Activated naive CD8-positive, alpha-beta T cell treated with anti-CD3 and anti-CD28 coated beads, Interleukin-2, amount 50 U/mL, for 24 hours (primary cell): Measurements from ENCODE around the gene ST13.
"Not testable (repeated sequence)": the region's sequence is repeated elsewhere in the genome, so short reads cannot be mapped to it uniquely, and the experiment has no call there.

Experiments used
- ATAC-seq: fragments of 150-1000 bp; cut with Tn5 transposase; one replicate; pipeline ENCODE4 v1.10.0; 2021
- DNase-seq: peaks from one replicate; pipeline ENCODE4 v3.0.0; 2021
- H3K27ac Mint-ChIP-seq: one replicate; pipeline ENCODE4 v1.8.0; 2021; ENCODE audit warnings: mild to moderate bottlenecking, mixed read lengths
- H3K27me3 Mint-ChIP-seq: one replicate; pipeline ENCODE4 v1.8.0; 2021; ENCODE audit warnings: mixed read lengths
- H3K36me3 Mint-ChIP-seq: one replicate; pipeline ENCODE4 v1.8.0; 2021; ENCODE audit warnings: low read depth, mixed read lengths
- H3K4me1 Mint-ChIP-seq: one replicate; pipeline ENCODE4 v1.8.0; 2021; ENCODE audit warnings: mixed read lengths
- H3K4me3 Mint-ChIP-seq: one replicate; pipeline ENCODE4 v1.8.0; 2021; ENCODE audit warnings: mild to moderate bottlenecking, moderate library complexity, mixed read lengths
- H3K9me3 Mint-ChIP-seq: one replicate; pipeline ENCODE4 v1.8.0; 2021; ENCODE audit warnings: mixed read lengths

ST13 gene

DNA sequence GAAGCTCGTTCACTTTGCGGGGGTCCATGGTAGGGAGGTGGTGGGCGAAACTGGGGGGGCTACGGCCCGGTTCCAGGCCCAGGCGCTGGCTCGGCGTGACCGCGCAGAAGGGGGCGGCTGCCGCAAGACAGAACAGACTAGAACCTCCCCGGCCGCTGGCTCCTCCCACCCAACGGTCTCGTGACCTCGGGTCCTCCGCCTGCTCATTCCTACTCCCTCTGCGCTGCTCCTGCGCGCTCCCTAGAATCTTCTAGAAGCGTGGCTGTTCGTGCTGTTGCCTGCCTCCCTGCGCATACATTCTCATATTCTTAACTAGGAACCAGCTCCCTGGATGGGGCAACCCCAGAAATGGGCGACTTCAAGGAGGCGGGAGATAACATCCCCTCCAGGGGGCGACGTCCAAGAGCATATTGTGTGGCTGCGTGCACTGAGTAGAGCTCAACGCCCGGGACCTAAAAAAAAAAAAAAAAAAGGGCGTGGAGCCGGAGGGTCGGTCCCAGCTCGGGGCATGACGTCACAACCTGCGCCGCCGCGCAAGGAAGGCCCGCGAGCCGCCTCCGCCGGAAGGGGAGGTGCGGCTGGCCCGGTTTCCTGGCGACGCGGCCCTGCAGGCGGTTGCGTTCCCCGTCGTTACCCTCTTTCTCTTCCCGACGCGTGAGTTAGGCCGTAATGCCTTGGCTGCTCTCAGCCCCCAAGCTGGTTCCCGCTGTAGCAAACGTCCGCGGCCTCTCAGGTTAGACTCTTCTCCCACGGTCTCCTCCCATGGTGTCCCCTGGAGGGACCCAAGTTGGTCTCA, at the start of gene ST13, which contains the start of gene XPNPEP3:
TSS of gene ST13 (minus strand) at position 127 of the 796 bp plus-strand sequence. CDS start at position 28, 99 bp downstream.
TSS of gene XPNPEP3 (plus strand) at position 636 of the 796 bp plus-strand sequence. CDS start at position 670, 34 bp downstream.
- Mint-ChIP-seq H3K4me1 (peaks cover 55% of the 10 kb centered on the region), H3K9me3 (no peaks in the 10 kb centered on the region)

DNA sequence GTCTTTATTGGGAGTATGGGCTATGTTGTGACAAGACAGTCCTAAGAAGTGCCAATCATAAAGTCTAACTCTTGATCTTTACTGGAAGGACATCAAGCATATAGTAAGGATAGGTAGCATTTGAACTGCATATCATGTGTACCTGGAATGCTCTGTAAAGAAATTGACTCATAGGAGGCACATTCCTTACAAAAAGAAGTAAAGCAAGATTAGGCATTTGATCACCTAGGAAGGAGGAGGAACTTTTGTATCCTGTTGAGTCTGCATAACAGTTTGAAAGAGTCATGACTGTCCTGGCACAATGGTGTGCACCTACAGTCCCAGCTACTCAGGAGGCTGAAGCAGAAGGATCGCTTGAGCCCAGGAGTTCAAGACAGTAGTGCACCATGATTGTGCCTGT, 47.7 kb upstream of the ST13 start:
- H3K27ac Mint-ChIP-seq, result no peak overlapping the region
- H3K9me3 Mint-ChIP-seq, result no peaks in the 10 kb centered on the region
- H3K4me3 Mint-ChIP-seq, result no peak overlapping the region
- DNase-seq, result no peak
- H3K27me3 Mint-ChIP-seq, result no peaks in the 10 kb centered on the region
- ATAC-seq, result no peak
- H3K36me3 Mint-ChIP-seq, result peaks cover 17% of the 10 kb centered on the region
- H3K4me1 Mint-ChIP-seq, result peaks cover 4% of the 10 kb centered on the region

More for the DNA sequence above, at the start of gene ST13, which contains the start of gene XPNPEP3:
- ATAC-seq, result peak; percentile 94
- Mint-ChIP-seq H3K27me3 (peaks cover 2% of the 10 kb centered on the region), H3K4me3 (peak within 1 kb of the TSS; percentile 92), H3K36me3 (peaks cover 25% of the 10 kb centered on the region), H3K27ac (peak within 1 kb of the TSS; percentile 100)
- DNase-seq, result peak; percentile 98

DNA sequence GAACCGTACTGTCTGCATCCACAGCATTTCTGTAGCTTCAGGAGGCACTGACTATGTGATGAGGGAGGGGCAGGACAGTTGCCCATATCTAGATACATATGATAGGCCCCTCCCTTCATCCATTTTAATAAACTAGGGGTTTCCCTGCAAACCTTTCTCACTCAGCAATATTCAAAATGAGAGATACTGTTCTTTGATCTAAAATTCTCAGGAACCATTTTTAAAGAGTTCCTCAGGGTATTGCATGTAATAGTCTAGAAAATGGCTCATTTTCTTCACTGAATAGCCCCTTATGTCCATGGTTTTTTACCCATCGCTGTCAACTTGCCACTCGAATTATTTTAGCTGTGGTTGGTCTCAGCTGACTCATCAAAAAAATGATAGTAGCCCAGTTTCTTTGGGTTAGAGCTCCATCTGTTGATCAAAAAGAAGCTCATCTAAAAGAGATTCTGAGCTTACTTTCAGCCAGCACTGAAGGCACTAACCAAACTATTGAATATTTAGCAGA, 42.5 kb upstream of the ST13 start:
- no peak overlapping the region for H3K4me3 Mint-ChIP-seq
- peaks cover 3% of the 10 kb centered on the region for H3K36me3 Mint-ChIP-seq
- peaks cover 10% of the 10 kb centered on the region for H3K4me1 Mint-ChIP-seq
- ATAC-seq, result peak; percentile 69
- peak overlapping the region; percentile 80 for H3K27ac Mint-ChIP-seq
- no peaks in the 10 kb centered on the region for H3K9me3 Mint-ChIP-seq
- no peak for DNase-seq
- H3K27me3 Mint-ChIP-seq, result no peaks in the 10 kb centered on the region

DNA sequence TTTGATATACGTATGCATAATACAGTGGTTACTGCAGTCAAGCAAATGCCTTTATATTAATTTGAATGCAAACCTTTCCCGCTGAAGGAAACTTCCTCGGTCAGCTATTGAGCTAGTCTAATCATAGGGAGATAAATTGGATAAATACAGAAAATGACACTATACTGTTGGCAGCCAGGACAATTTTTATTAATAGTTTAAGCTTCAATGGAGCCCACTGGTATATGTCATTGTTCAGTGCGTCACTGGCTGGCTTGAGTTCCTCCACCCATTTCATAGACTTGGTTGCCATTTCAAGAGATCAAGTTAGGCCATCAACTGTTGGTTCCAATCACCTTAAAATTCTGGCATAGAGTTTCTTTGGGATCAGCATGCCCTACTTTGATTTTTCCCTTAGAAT, 38.0 kb upstream of the ST13 start:
- no peak overlapping the region for H3K4me3 Mint-ChIP-seq
- DNase-seq, result no peak
- ATAC-seq, result no peak
- H3K4me1 Mint-ChIP-seq, result peaks cover 10% of the 10 kb centered on the region
- H3K9me3 Mint-ChIP-seq, result no peaks in the 10 kb centered on the region
- H3K36me3 Mint-ChIP-seq, result peaks cover 2% of the 10 kb centered on the region
- no peaks in the 10 kb centered on the region for H3K27me3 Mint-ChIP-seq
- no peak overlapping the region for H3K27ac Mint-ChIP-seq

DNA sequence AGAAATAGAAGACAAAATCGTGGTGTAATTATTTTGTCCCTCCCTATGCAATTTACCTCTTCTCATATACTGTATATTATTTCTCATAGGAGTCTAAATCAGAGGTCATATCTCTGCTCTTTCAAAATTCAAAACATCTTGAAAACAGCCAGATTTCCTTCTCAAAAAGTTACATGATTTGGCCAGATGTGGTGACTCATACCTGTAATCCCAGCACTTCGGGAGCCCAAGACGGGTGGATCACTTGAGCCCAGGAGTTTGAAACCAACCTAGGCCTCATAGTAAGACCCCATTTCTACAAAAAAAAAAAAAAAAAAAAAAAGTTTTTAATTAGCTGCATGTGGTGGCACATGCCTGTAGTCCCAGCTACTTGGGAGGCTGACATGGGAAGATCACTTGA, 34.4 kb upstream of the ST13 start:
- Mint-ChIP-seq H3K27me3 (no peaks in the 10 kb centered on the region), H3K4me1 (no peaks in the 10 kb centered on the region), H3K9me3 (no peaks in the 10 kb centered on the region), H3K36me3 (peaks cover 14% of the 10 kb centered on the region), H3K27ac (no peak overlapping the region), H3K4me3 (no peak overlapping the region)
- DNase-seq (no peak), ATAC-seq (no peak)

DNA sequence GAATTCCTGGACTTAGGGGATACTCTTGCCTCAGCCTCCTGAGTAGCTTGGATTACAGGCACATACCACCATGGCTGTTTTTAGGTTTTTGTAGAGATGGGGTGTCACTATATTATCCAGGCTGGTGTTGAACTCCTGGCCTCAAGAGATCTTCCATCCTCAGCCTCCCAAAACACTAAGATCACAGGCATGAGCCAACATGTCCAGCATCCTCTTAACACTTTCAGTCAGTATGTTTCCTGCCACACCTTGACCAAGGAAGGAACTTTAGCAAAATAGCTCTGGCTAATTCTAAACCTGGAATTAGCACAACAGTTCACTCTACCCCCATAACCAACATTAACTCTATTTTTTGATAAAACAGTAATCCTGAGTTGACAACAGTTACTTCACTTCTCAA, 32.7 kb upstream of the ST13 start:
- Mint-ChIP-seq H3K4me3 (no peak overlapping the region), H3K27ac (no peak overlapping the region)

DNA sequence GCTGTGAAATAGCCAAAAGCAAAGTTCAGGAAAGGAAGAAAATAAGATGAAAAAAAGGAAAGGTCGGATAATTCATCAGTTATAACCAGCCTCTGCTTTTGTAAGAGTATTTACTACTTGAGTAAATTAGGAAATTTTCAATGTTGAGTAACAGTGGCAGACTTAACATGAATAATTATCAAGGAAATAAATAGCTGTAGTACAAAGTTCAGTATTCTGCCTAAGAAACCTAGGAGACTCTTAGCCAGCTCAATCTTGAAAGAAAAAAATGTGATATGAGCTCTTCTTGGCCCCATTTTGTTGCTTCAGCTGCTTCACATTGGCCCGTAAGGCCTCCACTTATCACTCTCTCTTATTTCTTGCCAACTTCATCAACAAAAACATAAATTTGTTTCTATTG, 22.5 kb upstream of the ST13 start:
- no peaks in the 10 kb centered on the region for H3K4me1 Mint-ChIP-seq
- no peak overlapping the region for H3K4me3 Mint-ChIP-seq

More for the DNA sequence above, 32.7 kb upstream of the ST13 start:
- no peaks in the 10 kb centered on the region for H3K4me1 Mint-ChIP-seq
- H3K36me3 Mint-ChIP-seq, result peaks cover 19% of the 10 kb centered on the region
- ATAC-seq (no peak), DNase-seq (no peak)
- no peaks in the 10 kb centered on the region for H3K27me3 Mint-ChIP-seq
- H3K9me3 Mint-ChIP-seq, result no peaks in the 10 kb centered on the region

DNA sequence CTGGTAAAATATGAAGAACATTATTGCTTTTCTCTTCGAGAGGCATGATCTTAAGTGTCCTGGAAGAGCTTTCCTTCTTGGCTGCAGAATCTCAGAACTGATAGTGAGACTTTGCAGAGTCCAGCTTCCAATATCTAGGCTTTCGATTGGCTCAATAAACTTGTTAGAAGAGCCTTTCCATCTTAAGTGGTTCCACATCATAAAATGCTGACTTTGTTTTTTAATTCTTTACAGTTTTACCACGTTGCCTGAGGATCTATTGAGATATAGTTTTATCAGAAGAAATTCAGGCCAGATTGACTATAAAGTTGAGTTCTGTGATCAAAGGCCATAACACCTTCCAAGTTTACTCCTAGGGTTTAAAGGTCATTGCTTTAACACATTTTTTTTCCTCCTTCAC, 21.0 kb upstream of the ST13 start:
- H3K4me1 Mint-ChIP-seq, result no peaks in the 10 kb centered on the region
- H3K27ac Mint-ChIP-seq, result no peak overlapping the region
- no peaks in the 10 kb centered on the region for H3K9me3 Mint-ChIP-seq
- DNase-seq, result no peak
- ATAC-seq, result no peak
- no peak overlapping the region for H3K4me3 Mint-ChIP-seq
- H3K27me3 Mint-ChIP-seq, result no peaks in the 10 kb centered on the region
- peaks cover 9% of the 10 kb centered on the region for H3K36me3 Mint-ChIP-seq

More for the DNA sequence above, 22.5 kb upstream of the ST13 start:
- DNase-seq (no peak), ATAC-seq (no peak)
- H3K9me3 Mint-ChIP-seq, result no peaks in the 10 kb centered on the region
- H3K36me3 Mint-ChIP-seq, result peaks cover 11% of the 10 kb centered on the region
- H3K27me3 Mint-ChIP-seq, result no peaks in the 10 kb centered on the region
- H3K27ac Mint-ChIP-seq, result no peak overlapping the region

DNA sequence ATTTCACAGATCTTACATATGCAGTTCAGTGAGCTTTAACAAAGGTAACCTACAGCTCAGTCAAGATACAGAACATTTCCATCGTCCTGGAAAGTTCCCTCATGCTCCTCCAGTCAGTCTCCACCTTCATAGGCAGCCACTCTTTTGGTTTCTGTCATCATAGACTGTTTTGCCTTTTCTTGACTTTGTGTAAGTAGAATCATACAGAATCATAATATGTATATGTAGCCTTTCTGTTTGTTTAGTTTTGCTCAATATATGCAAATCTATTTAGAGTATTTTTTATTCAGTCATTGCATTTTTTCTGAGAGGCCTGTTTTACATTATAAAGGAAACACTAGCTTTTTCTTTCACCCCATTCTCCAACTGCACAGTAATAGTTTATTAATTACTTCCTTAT, 20.5 kb upstream of the ST13 start:
- Mint-ChIP-seq H3K4me3 (no peak overlapping the region), H3K4me1 (no peaks in the 10 kb centered on the region), H3K36me3 (peaks cover 8% of the 10 kb centered on the region), H3K27me3 (no peaks in the 10 kb centered on the region), H3K27ac (no peak overlapping the region), H3K9me3 (no peaks in the 10 kb centered on the region)
- no peak for DNase-seq
- no peak for ATAC-seq

DNA sequence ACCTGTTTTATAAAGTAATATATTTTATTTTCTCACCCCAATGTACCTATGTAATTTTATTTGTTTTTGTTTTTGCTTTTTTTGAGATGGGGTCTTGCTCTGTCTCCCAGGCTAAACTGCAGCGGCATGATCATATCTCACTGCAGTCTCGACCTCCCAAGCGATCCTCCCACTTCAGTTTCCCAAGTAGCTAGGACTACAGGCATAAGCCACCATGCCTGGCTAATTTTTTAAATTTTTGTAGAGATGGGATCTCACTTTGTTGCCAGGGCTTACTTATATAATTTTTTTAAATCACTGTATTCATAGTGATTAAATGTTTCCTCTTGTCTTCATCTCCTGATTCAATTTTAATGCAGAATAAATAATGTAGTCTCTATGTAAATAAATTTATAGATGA, 18.7 kb upstream of the ST13 start:
- Mint-ChIP-seq H3K4me1 (no peaks in the 10 kb centered on the region), H3K27ac (no peak overlapping the region), H3K4me3 (no peak overlapping the region), H3K9me3 (no peaks in the 10 kb centered on the region), H3K27me3 (no peaks in the 10 kb centered on the region), H3K36me3 (peaks cover 8% of the 10 kb centered on the region)
- DNase-seq (no peak), ATAC-seq (no peak)

DNA sequence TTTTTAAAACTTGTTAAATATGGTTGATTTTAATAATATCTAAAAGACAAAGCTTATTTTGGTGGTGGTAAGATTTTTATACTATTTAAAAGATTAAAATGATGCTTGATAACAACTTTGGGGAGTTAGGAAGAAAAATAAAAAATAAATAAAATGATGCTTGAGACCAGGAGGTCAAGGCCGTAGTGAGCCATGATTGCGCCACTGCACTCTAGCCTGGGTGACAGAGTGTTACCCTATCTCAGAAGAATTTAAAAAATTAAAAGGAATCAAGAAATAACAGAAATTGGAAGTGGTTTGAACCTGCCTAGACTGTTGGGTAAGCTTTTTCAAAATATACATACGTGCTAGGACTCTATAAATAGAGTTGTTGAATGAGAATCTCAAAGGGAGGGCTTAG, 17.6 kb upstream of the ST13 start:
- Mint-ChIP-seq H3K4me3 (no peak overlapping the region), H3K27me3 (no peaks in the 10 kb centered on the region), H3K36me3 (peaks cover 13% of the 10 kb centered on the region), H3K27ac (no peak overlapping the region), H3K9me3 (no peaks in the 10 kb centered on the region), H3K4me1 (no peaks in the 10 kb centered on the region)
- ATAC-seq, result no peak
- no peak for DNase-seq

DNA sequence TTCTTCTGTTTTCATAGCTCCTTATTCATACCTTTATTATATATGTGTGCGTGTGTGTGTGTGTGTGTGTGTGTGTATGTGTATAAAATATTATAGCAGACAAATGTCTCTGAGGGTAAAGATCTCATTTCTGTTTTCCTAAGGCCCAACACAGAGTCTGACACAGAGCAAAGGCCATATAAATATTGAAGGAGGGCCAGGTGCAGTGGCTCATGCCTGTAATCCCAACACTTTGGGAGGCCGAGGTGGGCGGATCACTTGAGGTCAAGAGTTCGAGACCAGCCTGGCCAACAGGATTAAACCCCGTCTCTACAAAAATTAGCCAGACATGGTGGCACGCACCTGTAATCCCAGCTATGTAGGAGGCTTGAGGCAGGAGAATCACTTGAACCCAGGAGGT, 11.9 kb upstream of the ST13 start:
- H3K27me3 Mint-ChIP-seq, H3K4me3 Mint-ChIP-seq, ATAC-seq, H3K9me3 Mint-ChIP-seq, H3K27ac Mint-ChIP-seq, H3K4me1 Mint-ChIP-seq, DNase-seq: not testable (repeated sequence)
- H3K36me3 Mint-ChIP-seq, result peaks cover 11% of the 10 kb centered on the region

DNA sequence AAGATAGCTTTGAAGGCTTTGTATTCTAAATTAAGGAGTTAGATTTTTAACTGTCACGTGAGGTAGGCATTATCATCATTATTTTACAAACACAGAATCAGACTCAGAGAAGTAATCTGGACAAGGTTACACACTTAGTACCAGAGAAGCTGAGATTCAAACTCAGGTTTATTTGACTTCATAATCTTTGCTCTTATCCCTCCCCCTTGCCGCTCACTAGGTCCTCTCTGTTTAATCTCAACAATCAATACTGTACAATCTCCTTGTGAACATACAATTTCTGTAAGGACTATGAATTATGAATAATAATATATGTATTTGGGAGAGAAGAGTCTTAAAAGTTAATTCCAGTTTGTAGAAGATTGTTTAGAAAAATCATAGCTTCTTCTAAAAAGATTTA, 10.7 kb upstream of the ST13 start:
- H3K27ac Mint-ChIP-seq, result no peak overlapping the region
- DNase-seq (no peak), ATAC-seq (no peak)
- peaks cover 15% of the 10 kb centered on the region for H3K36me3 Mint-ChIP-seq
- peaks cover 10% of the 10 kb centered on the region for H3K4me1 Mint-ChIP-seq
- no peaks in the 10 kb centered on the region for H3K27me3 Mint-ChIP-seq
- no peaks in the 10 kb centered on the region for H3K9me3 Mint-ChIP-seq
- H3K4me3 Mint-ChIP-seq, result no peak overlapping the region

DNA sequence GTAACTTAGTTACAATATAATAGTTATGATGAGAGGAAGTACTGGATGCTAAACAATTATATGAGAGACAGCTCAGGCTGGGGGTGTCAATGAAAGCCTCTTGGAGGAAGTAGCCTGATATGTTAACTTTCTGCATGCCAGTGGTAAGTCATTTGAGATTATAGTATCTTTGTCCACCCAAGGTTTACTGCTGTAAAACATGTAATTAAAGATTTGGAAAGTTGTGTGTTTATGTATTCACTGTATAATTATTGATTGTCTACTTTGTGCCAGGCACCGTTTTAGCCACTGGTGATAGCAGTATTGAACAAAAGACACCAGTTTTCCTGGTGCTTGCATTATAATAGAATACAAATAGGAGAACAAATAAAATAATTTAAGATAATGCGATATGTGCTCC, 6.1 kb upstream of the ST13 start:
- Mint-ChIP-seq H3K27me3 (no peaks in the 10 kb centered on the region), H3K9me3 (no peaks in the 10 kb centered on the region), H3K4me3 (no peak overlapping the region), H3K27ac (no peak overlapping the region), H3K36me3 (peaks cover 17% of the 10 kb centered on the region), H3K4me1 (peaks cover 28% of the 10 kb centered on the region)
- ATAC-seq (no peak), DNase-seq (no peak)

DNA sequence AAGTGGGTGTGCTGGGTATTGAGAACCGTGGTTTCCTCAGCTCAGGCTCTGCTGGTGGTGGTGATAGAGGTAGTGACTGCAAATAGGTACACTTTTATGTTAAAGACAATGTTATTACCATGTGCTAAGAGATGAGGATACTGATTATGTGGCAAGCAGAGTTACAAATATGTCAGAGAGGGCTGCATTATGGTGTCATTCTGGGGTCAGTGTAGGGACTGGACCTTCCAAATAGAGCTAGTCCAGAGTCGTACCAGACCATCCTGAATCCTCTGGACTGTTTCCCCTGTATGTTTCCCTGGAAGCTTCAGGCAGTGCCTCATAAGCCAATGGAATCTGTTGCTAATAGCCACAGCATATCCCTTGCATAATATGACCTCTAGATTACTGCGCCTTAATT, 5.6 kb upstream of the ST13 start, which contains the start of gene DNAJB7:
TSS of gene DNAJB7 (minus strand) at position 101 of the 400 bp plus-strand sequence. CDS start 119 bp downstream, outside the sequence.
- H3K36me3 Mint-ChIP-seq, result peaks cover 17% of the 10 kb centered on the region
- DNase-seq, result no peak
- H3K27me3 Mint-ChIP-seq, result no peaks in the 10 kb centered on the region
- H3K4me3 Mint-ChIP-seq, result no peak within 1 kb of the TSS
- H3K4me1 Mint-ChIP-seq, result peaks cover 30% of the 10 kb centered on the region
- no peak within 1 kb of the TSS for H3K27ac Mint-ChIP-seq
- H3K9me3 Mint-ChIP-seq, result no peaks in the 10 kb centered on the region
- ATAC-seq, result no peak
